KMS-11 (cell line): ENCODE results near the gene TIMMDC1.

Experiments used
- H2AFZ ChIP-seq: fragments of 200-600 bp; sonication (generic); 2 replicates; pipeline ENCODE4 v1.6.1; 2016; ENCODE audit warnings: antibody characterized with exemption, mixed run types, low read depth
- H3K27ac ChIP-seq: fragments of 200-600 bp; sonication (generic); 2 replicates; pipeline ENCODE4 v1.6.1; 2016; ENCODE audit warnings: mild to moderate bottlenecking, mixed run types
- H3K27me3 ChIP-seq: fragments of 200-600 bp; sonication (generic); 2 replicates; pipeline ENCODE4 v1.6.1; 2017; ENCODE audit warnings: mild to moderate bottlenecking, low read depth, mixed run types, moderate library complexity; ENCODE audit not compliant: insufficient read depth
- H3K36me3 ChIP-seq: fragments of 200-600 bp; sonication (generic); 2 replicates; pipeline ENCODE4 v1.6.1; 2017; ENCODE audit warnings: mild to moderate bottlenecking, mixed run types; ENCODE audit not compliant: insufficient read depth
- H3K4me1 ChIP-seq: fragments of 200-600 bp; sonication (generic); 2 replicates; pipeline ENCODE4 v1.6.1; 2016; ENCODE audit warnings: mild to moderate bottlenecking, low read depth, mixed run types; ENCODE audit not compliant: poor library complexity, severe bottlenecking
- H3K4me2 ChIP-seq: fragments of 200-600 bp; sonication (generic); 2 replicates; pipeline ENCODE4 v1.7.0; 2016; ENCODE audit warnings: mild to moderate bottlenecking, mixed run types
- H3K4me3 ChIP-seq: fragments of 200-600 bp; sonication (generic); IDR thresholded peaks from 2 replicates; pipeline ENCODE4 v1.6.1; 2017; ENCODE audit warnings: low read depth, low read length, mixed read lengths; ENCODE audit not compliant: insufficient read depth
- H3K79me2 ChIP-seq: fragments of 200-600 bp; sonication (generic); 2 replicates; pipeline ENCODE4 v1.6.1; 2016; ENCODE audit warnings: low read depth, mixed run types; ENCODE audit not compliant: insufficient read depth
- H3K9ac ChIP-seq: fragments of 200-600 bp; sonication (generic); 2 replicates; pipeline ENCODE4 v1.6.1; 2016; ENCODE audit warnings: mild to moderate bottlenecking, mixed run types
- H4K20me1 ChIP-seq: fragments of 200-600 bp; sonication (generic); 2 replicates; pipeline ENCODE4 v1.6.1; 2016; ENCODE audit warnings: mild to moderate bottlenecking, mixed run types; ENCODE audit not compliant: insufficient read depth
- TF ChIP-seq, protein P1 (sequence below): fragments of 200-600 bp; sonication (generic); conservative IDR thresholded peaks from 2 replicates; pipeline ENCODE4 v1.6.1; 2017; ENCODE audit warnings: low read depth, mild to moderate bottlenecking, antibody characterized with exemption, low read length, moderate library complexity, mixed read lengths

The TIMMDC1 gene

DNA sequence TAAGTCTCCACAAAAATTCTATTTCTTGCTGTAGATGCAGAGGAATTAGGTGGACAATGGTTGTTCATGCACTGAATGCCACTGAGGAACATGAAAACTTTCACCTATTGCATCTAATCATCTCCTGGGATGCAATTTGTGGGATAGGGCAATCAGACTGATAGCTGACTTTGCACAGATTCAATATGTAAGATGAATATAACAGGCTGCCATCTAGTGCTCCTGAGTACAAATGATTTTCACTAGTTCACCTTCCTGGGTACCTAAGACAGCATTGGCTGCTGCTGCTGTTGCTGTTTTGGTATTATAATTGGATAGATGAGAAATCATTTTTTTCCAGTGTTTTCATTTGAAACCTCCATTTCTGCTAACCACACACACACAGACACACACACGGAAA, 19.7 kb downstream of the TIMMDC1 start:
- no peaks in the 10 kb centered on the region for H3K27me3 ChIP-seq
- no peak overlapping the region for H2AFZ ChIP-seq
- no peak overlapping the region for H3K27ac ChIP-seq
- H3K4me2 ChIP-seq = no peak overlapping the region
- no peaks in the 10 kb centered on the region for H3K79me2 ChIP-seq
- 0 out of 2 replicates have a peak, but pooled peaks cover 5% of the 10 kb centered on the region for H3K36me3 ChIP-seq
- no peaks in the 10 kb centered on the region for H4K20me1 ChIP-seq
- no peaks in the 10 kb centered on the region for H3K4me1 ChIP-seq
- H3K4me3 ChIP-seq = no peak overlapping the region
- H3K9ac ChIP-seq = no peak overlapping the region
- TF ChIP-seq, protein P1, sequence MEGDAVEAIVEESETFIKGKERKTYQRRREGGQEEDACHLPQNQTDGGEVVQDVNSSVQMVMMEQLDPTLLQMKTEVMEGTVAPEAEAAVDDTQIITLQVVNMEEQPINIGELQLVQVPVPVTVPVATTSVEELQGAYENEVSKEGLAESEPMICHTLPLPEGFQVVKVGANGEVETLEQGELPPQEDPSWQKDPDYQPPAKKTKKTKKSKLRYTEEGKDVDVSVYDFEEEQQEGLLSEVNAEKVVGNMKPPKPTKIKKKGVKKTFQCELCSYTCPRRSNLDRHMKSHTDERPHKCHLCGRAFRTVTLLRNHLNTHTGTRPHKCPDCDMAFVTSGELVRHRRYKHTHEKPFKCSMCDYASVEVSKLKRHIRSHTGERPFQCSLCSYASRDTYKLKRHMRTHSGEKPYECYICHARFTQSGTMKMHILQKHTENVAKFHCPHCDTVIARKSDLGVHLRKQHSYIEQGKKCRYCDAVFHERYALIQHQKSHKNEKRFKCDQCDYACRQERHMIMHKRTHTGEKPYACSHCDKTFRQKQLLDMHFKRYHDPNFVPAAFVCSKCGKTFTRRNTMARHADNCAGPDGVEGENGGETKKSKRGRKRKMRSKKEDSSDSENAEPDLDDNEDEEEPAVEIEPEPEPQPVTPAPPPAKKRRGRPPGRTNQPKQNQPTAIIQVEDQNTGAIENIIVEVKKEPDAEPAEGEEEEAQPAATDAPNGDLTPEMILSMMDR = no peak

DNA sequence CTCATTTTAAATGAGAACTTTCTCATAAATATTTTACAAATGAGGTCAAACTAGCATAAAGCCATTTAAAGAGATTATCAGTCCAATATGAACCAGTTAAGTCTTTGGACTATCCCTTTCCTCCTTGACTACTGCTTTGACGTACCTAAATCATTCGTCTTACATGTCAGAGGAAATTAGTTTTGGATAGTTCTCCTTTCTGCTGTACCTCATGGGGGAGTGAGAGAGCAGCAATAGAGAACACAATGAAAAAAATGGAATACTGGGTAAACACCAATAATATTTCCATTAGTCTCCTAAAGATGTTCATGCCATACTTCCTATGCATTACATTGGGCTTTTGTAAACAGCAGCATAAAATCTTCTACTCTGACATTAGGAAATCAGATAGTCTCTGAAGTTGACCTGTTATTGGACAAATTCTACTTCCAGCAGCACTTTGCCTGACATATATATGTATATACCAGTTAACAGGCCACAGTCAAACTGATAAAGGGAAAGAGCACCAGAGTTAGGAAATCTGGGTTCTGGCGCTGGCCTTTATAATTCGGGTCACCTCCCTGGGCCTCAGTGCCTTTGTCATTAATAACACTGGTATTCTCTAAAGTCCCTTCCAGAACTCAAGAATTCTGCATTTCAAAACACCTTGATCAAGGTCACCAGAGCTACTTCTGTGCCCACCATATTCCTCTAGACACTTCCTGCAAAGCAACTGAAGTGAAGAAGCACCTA, 26.8 kb downstream of the TIMMDC1 start:
- Histone ChIP-seq H3K4me3 (no peak overlapping the region), H3K9ac (no peak overlapping the region), H3K27me3 (no peaks in the 10 kb centered on the region), H3K79me2 (no peaks in the 10 kb centered on the region), H3K27ac (no peak overlapping the region), H3K4me1 (no peaks in the 10 kb centered on the region), H4K20me1 (no peaks in the 10 kb centered on the region), H2AFZ (no peak overlapping the region), H3K36me3 (no peaks in the 10 kb centered on the region), H3K4me2 (no peak overlapping the region)
- TF ChIP-seq, protein P1 = no peak

DNA sequence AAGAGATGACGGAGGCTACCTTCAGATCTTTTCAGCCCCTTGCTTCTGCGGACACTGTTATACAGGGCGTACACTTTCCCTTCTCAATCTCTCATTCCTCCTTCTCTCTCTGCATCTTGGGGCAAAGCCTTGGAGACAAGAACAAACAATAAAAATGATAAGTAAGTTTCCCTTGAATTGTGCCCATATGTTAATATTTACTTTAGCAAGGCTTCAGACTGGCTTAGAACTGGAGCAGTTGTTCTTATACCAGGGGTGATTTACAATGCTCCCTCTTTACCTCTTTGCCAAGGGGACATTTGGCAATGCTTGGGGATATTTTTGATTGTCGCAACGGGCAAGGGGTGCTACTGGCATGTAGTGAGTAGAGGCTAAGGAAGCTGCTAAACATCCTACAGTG, 29.4 kb downstream of the TIMMDC1 start:
- Histone ChIP-seq H3K4me1 (no peaks in the 10 kb centered on the region), H3K4me2 (no peak overlapping the region), H3K36me3 (no peaks in the 10 kb centered on the region), H3K27me3 (no peaks in the 10 kb centered on the region), H2AFZ (no peak overlapping the region), H3K79me2 (no peaks in the 10 kb centered on the region), H4K20me1 (no peaks in the 10 kb centered on the region), H3K9ac (no peak overlapping the region), H3K4me3 (no peak overlapping the region), H3K27ac (no peak overlapping the region)
- TF ChIP-seq, protein P1 = no peak

DNA sequence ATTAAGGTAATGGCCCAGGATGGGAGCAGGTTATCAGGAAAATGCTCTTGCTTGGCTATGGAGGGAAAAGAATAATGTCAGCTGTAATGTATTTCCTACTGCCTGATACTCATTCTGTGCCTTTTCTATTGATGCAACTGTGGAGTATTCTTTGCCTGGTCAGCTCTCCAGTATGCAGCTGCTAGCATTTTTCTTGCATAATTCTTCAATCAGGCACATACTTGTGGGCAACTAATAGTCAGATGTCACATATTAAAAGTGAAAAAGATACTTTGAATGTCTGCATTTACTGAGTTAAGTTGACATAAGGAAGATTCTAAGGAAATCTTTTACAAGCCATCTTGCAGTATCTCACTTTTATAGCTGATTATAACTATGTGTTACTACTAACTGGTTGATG, 31.5 kb downstream of the TIMMDC1 start:
- no peak overlapping the region for H3K4me3 ChIP-seq
- TF ChIP-seq, protein P1 = no peak
- H3K36me3 ChIP-seq = no peaks in the 10 kb centered on the region
- H4K20me1 ChIP-seq = no peaks in the 10 kb centered on the region
- no peak overlapping the region for H3K27ac ChIP-seq
- no peak overlapping the region for H2AFZ ChIP-seq
- no peaks in the 10 kb centered on the region for H3K79me2 ChIP-seq
- H3K4me2 ChIP-seq = no peak overlapping the region
- H3K9ac ChIP-seq = no peak overlapping the region
- H3K4me1 ChIP-seq = no peaks in the 10 kb centered on the region
- no peaks in the 10 kb centered on the region for H3K27me3 ChIP-seq
